Activated CD4-positive, alpha-beta T cell treated with anti-CD3 and anti-CD28 coated beads, Interleukin-10, Interleukin-2, amounts not matched to agents 100 ng/mL and 50 ng/mL, durations not matched to agents 16 hours and 8 hours (primary cell): ENCODE measurements around the gene VSIG10.
"Not testable (repeated sequence)": the region's sequence is repeated elsewhere in the genome, so short reads cannot be mapped to it uniquely, and the experiment has no call there.

Experiments used
- DNase-seq: peaks from one replicate; pipeline ENCODE4 v3.0.0-alpha.2; 2020

Gene VSIG10

DNA sequence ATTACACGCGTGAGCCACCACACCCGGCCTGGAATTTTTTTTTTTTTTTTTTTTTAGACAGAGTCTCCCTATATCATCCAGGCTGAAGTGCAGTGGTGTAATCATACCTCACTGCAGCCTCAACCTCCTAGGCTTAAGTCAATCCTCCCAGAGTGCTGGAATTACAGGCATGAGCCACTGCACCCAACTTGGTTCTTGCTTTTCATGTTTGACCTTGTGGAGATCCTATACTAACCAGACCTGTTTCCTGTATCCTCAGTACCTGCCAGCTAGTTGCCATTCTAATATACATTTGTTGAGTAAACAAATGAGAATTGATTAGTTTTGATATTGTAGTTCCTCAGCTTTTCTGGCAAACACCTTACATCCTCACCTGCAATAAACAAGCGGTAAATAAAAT lies 3.2 kb upstream of the VSIG10 start:
- DNase-seq: no peak

DNA sequence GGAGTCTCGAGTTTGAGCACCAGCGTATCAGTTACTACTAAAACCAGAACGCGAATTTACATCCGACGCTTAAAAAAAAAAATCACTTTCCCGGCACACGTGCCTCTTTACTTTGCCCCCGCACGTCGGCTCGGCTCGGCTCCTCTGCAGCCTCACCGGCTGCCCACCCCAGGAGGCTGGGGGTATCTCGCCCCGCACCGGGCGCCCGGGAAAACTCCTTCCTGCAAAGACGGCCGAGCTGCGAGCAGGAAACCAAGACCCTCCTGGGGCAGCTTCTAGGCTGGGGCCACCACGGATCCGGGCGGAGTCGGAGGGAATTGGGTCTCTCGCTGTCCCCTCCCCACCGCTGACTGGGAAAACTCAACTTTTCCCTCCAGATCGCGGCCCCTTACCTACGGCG lies 610 bp downstream of the VSIG10 start:
- DNase-seq: no peak

DNA sequence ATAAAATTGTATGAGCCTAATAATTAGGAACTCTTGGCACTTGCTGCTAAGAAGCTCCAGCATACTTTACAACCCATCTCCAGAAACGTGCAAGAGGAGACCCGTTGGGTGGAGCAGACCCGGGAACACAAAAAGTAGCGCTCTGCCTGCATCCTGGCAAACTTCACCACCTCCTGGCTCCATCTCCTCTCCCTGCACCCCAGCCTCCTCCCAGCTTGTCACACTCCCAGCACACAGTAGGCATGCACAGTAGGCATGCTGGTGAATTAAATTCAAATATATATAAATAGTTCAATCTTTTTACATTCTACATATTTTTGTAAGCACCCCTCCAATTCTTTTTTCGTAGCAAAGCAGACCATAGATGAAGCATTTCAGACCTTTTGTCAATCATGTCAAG lies 1.2 kb downstream of the VSIG10 start:
- DNase-seq: no peak

DNA sequence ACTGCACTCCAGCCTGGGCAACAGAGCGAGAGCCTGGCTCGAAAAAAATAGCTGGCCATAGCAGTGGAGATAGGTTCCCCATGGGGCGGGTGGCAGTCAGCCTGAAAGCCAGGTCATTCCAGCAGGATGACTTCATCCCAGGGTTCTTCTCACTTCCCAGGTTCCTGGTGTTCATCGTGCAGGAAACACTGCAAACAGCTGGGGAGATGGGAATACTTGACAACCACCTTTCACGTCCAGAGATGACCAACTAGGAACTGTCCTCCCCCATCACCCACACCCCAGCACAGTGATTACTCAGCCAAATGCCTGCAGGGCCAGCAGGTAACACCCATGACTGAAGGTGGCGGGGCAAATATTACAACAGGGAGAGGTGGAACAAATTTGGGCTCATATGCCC lies 1.7 kb downstream of the VSIG10 start:
- no peak for DNase-seq

- DNase-seq: no peak
Observed at GRCh38 chr12:118101051-118101450, 2.8 kb downstream of the VSIG10 start.

DNA sequence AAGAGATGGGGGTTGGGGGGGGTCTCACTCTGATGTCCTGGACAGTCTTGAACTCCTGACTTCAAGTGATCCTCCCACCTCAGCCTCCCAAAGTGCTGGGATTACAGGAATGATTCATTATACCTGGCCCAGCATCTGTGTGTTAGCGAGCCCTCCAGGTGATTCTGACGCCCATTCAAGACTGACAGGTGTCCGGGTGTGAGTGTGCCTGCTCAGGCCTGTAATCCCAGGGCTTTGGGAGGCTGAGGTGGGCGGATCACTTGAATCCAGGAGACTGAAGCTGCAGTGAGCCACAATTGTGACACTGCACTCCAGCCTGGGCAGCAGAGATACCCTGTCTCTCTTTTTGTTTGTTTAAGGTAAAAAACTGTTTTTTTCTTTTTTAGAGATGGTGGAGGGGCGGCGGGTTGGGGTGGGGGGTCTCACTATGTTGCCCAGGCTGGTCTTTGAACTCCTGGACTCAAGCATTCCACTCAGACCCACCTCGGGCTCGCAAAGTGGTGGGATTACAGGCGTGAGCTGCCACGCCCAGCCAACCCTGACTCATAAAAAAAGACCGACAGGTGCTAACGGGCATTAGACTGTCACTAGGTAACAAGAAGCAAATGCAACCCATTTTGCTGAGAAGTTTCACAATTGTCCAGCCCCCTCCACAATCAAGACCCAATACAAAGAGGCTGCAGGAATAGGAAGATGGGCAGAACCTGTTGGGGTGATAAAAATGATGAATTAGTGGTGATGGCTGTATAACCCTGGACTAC lies 4.7 kb downstream of the VSIG10 start:
- no peak for DNase-seq

GRCh38 chr12:118098401-118098800 lies 5.4 kb downstream of the VSIG10 start:
- DNase-seq: no peak

GRCh38 chr12:118094039-118094438 lies 9.8 kb downstream of the VSIG10 start:
- no peak for DNase-seq

DNA sequence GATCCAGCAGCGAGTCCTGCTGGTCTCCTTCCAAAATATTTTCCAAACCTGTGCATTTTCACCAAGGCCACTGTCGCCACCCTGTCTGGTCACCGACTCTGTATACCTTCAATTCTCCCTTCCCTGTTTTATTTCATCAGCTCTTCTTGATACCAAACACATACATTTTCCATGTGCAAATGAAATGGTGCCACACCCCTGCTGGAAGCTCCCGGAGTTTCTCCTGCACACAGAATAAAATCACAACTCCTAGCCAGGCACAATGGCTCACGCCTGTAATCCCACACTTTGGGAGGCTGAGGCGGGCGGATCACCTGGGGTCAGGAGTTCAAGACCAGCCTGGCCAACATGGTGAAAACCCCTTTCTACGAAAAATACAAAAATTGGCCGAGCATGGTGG lies 14.0 kb downstream of the VSIG10 start:
- no peak for DNase-seq

GRCh38 chr12:118082161-118082560 lies 21.6 kb downstream of the VSIG10 start:
- DNase-seq: no peak

DNA sequence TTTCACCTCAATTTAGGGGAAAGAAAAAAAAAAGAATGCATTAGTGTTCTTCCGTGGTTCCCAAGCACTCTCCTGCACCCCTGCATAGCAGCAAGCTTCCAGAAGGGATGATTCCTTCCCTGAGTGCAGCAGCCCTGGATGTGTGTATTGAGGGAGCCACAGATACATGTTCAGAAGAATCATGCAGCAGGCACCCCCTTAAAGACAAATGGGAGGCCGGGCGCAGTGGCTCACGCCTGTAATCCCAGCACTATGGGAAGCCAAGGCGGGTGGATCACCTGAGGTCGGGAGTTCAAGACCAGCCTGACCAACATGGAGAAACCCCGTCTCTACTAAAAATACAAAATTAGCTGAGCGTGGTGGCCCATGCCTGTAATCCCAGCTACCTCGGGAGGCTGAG lies 22.3 kb downstream of the VSIG10 start:
- not testable (repeated sequence) for DNase-seq

DNA sequence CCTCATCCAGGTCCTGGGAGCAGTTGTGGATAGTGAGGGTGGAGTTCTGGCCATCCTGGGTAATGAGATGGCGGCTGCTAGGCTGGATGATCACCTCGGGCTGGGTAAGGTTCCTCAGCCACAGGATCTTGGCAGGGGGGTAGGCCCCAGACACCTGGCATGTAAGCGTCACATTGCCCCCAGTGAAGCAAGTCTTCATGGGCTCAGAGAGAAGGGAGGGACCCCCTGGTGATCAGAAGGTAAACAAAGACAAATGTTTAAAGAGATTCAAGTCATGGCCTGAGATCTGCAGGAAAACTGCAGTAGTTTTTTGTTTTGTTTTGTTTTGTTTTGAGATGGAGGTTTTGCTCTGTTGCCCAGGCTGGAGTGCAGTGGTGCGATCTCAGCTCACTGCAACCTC lies 30.0 kb downstream of the VSIG10 start:
- DNase-seq: no peak

DNA sequence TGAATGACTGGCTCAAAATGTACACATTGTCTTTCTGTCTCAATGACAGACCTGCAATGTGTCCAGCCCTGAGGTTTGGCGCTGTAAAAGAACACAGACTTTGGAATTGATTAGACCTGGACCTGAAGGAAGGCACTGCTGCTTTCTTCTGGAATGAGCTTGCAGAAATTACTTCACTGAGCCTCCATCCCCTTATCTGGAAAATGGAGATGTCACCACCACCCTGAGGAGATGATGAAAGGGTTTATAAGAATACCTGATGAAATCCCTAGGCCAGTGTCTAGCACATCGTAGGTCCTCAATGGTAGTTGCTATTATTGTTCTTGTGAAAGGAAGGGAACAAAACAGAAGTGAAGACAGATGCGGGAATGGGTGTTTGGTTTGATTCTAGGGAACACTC lies 33.2 kb downstream of the VSIG10 start:
- DNase-seq: no peak

GRCh38 chr12:118068445-118068844 lies 35.4 kb downstream of the VSIG10 start:
- DNase-seq: peak; percentile 17

DNA sequence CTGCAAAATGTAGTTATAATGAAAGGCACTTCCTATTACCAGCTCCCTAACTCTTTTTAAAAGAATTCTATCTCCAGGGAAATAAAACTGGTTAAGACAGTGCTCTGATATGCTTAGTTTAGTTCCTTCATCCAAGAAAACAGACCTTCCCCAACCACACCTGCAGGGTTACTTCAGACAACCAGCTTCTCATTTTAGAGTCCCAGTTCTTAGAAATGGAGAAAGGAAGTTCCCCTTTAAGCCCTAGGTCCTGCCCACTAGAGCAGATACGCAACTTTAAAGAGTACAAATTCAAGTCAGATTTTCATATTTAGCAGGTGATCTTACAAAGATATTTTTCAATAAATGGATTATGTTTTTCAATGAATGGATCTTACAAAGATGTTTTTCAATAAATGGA lies 38.4 kb downstream of the VSIG10 start:
- DNase-seq: peak; percentile 14

DNA sequence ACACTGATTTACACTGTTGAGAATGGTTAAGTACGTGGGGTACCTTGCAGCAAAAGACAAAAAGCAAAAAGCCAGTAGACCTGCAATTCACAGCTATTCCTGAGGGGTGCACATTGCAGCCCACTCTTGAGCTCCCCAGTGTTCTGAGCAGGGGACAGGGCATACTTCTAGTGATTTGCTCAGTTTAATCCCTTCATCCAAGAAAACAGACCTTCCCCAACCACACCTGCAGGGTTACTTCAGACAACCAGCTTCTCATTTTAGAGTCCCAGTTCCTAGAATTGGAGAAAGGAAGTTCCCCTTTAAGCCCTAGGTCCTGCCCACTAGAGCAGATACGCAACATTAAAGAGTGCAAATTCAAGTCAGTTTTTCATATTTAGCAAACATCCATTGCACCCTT lies 39.2 kb downstream of the VSIG10 start:
- peak; percentile 47 for DNase-seq

- DNase-seq: peak; percentile 22
Observed at GRCh38 chr12:118063576-118064391, 40.0 kb downstream of the VSIG10 start.

- DNase-seq: peak; percentile 32
Observed at GRCh38 chr12:118061873-118062843, 41.7 kb downstream of the VSIG10 start.

DNA sequence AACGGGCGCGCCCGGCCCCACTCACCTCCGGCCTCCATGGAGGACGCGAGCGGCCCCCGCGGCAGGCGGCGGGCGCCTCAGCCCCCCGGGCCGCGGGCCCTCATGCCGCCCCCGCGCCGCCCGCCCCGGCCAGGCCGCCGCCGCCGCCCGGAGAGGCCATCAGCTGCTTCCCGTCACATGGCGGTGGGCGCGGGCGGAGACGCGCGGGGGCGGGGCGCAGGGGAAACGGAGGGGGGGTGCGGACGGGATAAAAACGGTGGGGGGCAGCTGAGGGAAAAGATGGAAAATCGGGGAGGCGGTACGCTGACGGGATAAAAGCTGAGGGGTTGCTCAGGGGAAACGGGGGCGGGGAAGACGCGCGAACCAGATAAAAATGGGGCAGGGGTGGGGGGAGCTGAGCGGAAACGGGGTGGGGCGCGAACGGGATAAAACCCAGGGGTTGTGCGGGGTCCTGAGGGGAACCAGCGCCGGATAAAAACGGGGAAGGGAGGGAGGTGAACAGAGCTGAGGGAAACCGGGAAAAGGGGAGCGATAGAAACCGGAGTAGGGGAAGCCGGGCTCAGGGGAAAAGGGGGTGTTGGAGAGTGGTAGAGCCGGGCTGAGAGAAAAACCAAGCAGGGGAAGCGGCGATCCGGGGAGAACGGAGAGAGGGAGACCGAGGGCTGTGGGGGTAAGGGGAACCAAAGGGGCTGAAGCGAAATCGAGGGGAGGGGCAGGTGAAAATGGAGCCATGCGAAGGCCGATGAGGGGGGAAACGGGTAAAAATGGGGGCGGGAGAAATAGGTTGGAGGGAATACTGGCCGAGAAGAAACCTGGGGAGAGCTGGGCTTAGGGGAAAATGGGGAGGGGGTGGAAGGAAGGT lies 42.6 kb downstream of the VSIG10 start, which contains the start of gene WSB2:
Gene WSB2, minus strand, starts transcription at position 169 of the 862 bp plus-strand sequence. Its CDS starts 131 bp downstream, at position 38.
- DNase-seq: peak; percentile 66

GRCh38 chr12:118060301-118061010 lies 43.4 kb downstream of the VSIG10 start:
- no peak for DNase-seq
